A549 (cell line): ENCODE measurements around the gene ZBED4. TPM values are rescaled to one million over a fixed set of nuclear protein-coding genes. Genes with fewer than 3 reads are reported as not detected.

Experiments
- ATAC-seq, 2 experiments: fragments of 200-7000 bp in 1 of 2; fragments of >200 bp in 1 of 2; cut with Nextera tagmentation in 1 of 2; cut with Tn5 transposase in 1 of 2; 3 replicates each; pipeline versions ENCODE4 v1.8.0 to v1.9.1; 2018 to 2020; ENCODE audit warnings: mild to moderate bottlenecking in 1 of 2, moderate library complexity in 1 of 2
- CTCF ChIA-PET: fragments of 300-600 bp; sonication (Branson Sonifier 250); formaldehyde crosslinking; extraction: SDS; loops from one replicate; lab custom pipeline; 2021; ENCODE audit warnings: antibody characterized with exemption, inconsistent platforms; lab: Yijun Ruan, JAX
- POLR2A ChIA-PET: fragments of 350-600 bp; formaldehyde crosslinking; extraction: SDS; loops from one replicate; lab custom pipeline; 2021; ENCODE audit warnings: antibody characterized with exemption, inconsistent platforms; lab: Yijun Ruan, JAX
- DNase-seq, 2 experiments: peaks; one replicate each; pipeline versions ENCODE4 v3.0.0 to v3.0.0-alpha.2; 2011 to 2016; ENCODE audit warnings: low read depth in 1 of 2, low spot score in 1 of 2
- FAIRE-seq: peaks from 2 replicates; lab custom pipeline; 2011; peaks lifted over from hg19 to GRCh38; lab: Jason Lieb, UNC
- H3K27ac ChIP-seq, 2 experiments: fragments of >200 bp; sonication (Bioruptor Twin); formaldehyde crosslinking; 3 replicates each; pipeline ENCODE4 v1.5.1; 2016 to 2017
- H3K4me1 ChIP-seq: fragments of >200 bp; sonication (Bioruptor Twin); formaldehyde crosslinking; 3 replicates; pipeline ENCODE4 v1.6.1; 2016
- H3K4me2 ChIP-seq: fragments of >200 bp; sonication (Bioruptor Twin); formaldehyde crosslinking; 3 replicates; pipeline ENCODE4 v1.6.1; 2016
- H3K4me3 ChIP-seq: fragments of >200 bp; sonication (Bioruptor Twin); formaldehyde crosslinking; 3 replicates; pipeline ENCODE4 v1.5.1; 2016
- H3K9me3 ChIP-seq: fragments of >200 bp; sonication (Bioruptor Twin); formaldehyde crosslinking; 3 replicates; pipeline ENCODE4 v1.6.1; 2016
- BHLHE40 ChIP-seq: IDR thresholded peaks from 2 replicates; pipeline ENCODE4 v1.6.1; 2012; ENCODE audit warnings: low read depth, low read length, inconsistent platforms
- CBX2 ChIP-seq: fragments of 200-600 bp; sonication (generic); IDR thresholded peaks from 2 replicates; pipeline ENCODE4 v1.6.1; 2016; ENCODE audit warnings: low read depth, mild to moderate bottlenecking, borderline replicate concordance
- CBX8 ChIP-seq: fragments of 200-600 bp; sonication (generic); IDR thresholded peaks from 2 replicates; pipeline ENCODE4 v1.6.1; 2016
- CHD2 ChIP-seq: fragments of 150-350 bp; IDR thresholded peaks from 2 replicates; pipeline ENCODE4 v1.6.1; 2014; ENCODE audit warnings: low read length; ENCODE audit not compliant: partially characterized antibody
- CHD4 ChIP-seq: fragments of 200-600 bp; sonication (generic); IDR thresholded peaks from 2 replicates; pipeline ENCODE4 v1.6.1; 2016; ENCODE audit warnings: antibody characterized with exemption, mild to moderate bottlenecking, borderline replicate concordance
- EHF ChIP-seq: fragments of 250-450 bp; sonication (Bioruptor Pico); IDR thresholded peaks from 2 replicates; pipeline ENCODE4 v1.5.0; 2020; ENCODE audit warnings: mild to moderate bottlenecking
- EP300 ChIP-seq, 2 experiments: fragments of >200 bp; sonication (Bioruptor Twin); formaldehyde crosslinking; IDR thresholded peaks; 2 replicates in 1 of 2; 3 replicates in 1 of 2; pipeline ENCODE4 v1.6.1; 2016 to 2017
- FOSL2 ChIP-seq, 2 experiments: fragments of 450-650 bp in 1 of 2; fragments of >200 bp in 1 of 2; sonication (Bioruptor Twin) in 1 of 2; formaldehyde crosslinking; IDR thresholded peaks; 2 replicates each; pipeline versions ENCODE4 v1.5.0 to v1.6.1; 2016 to 2020; ENCODE audit warnings: mild to moderate bottlenecking in 1 of 2, moderate library complexity in 1 of 2
- HOXA7 ChIP-seq: fragments of 250-450 bp; sonication (Bioruptor Pico); IDR thresholded peaks from 2 replicates; pipeline ENCODE4 v1.5.0; 2020; ENCODE audit warnings: mild to moderate bottlenecking, moderate library complexity
- MAZ ChIP-seq: fragments of 150-350 bp; IDR thresholded peaks from 2 replicates; pipeline ENCODE4 v1.6.1; 2014; ENCODE audit warnings: antibody characterized with exemption, low read depth, low read length, borderline replicate concordance
- PHF8 ChIP-seq: fragments of 200-600 bp; sonication (generic); IDR thresholded peaks from 2 replicates; pipeline ENCODE4 v1.6.1; 2016; ENCODE audit warnings: low read depth, mild to moderate bottlenecking, antibody characterized with exemption, moderate library complexity, borderline replicate concordance
- POLR2A ChIP-seq: IDR thresholded peaks from 2 replicates; pipeline ENCODE4 v1.6.1; 2012; ENCODE audit warnings: mild to moderate bottlenecking, low read length
- POLR2AphosphoS2 ChIP-seq: conservative IDR thresholded peaks from 2 replicates; pipeline ENCODE4 v1.6.1; 2012; ENCODE audit warnings: low read length, improper control_type of control experiment, inconsistent platforms
- RCOR1 ChIP-seq: fragments of 150-350 bp; IDR thresholded peaks from 2 replicates; pipeline ENCODE4 v1.6.1; 2014; ENCODE audit warnings: antibody characterized with exemption, low read length, low read depth
- SREBF2 ChIP-seq: fragments of 450-650 bp; IDR thresholded peaks from 2 replicates; pipeline ENCODE4 v1.6.1; 2014; ENCODE audit warnings: mild to moderate bottlenecking, moderate library complexity
- ZSCAN20 ChIP-seq: fragments of 250-450 bp; sonication (Bioruptor Pico); IDR thresholded peaks from 2 replicates; pipeline ENCODE4 v1.8.0; 2022; ENCODE audit warnings: mild to moderate bottlenecking, moderate library complexity
- WGBS: methylation state at CpG from one replicate; pipeline ENCODE4 v1.1.6; 2017; ENCODE audit errors: missing lambda C conversion rate; 5-methylcytosine and 5-hydroxymethylcytosine counted together
- polyA plus RNA-seq, 4 experiments: library from polyadenylated mRNA; depleted of rRNA in 3 of 4; stranded (reverse); fragments of >200 nt; fragmentation: RNase III in 1 of 4; extraction: RNeasy Plus Mini Kit Qiagen cat#74134 plus additional on column Dnase treatment in 1 of 4; gene quantifications; 2 replicates in 3 of 4; 3 replicates in 1 of 4; pipeline ENCODE4 v1.2.3, GENCODE V29; 2011 to 2017
- TF ChIP-seq, protein P1 (sequence below): fragments of 200-600 bp; sonication (generic); IDR thresholded peaks from 2 replicates; pipeline ENCODE4 v1.6.1; 2016; ENCODE audit warnings: antibody characterized with exemption, mild to moderate bottlenecking, moderate library complexity
- TF ChIP-seq, protein P2 (sequence below): fragments of >200 bp; sonication (Bioruptor Twin); formaldehyde crosslinking; IDR thresholded peaks from 3 replicates; pipeline ENCODE4 v1.6.1; 2016
- TF ChIP-seq, protein P3 (sequence below): fragments of >200 bp; sonication (Bioruptor Twin); formaldehyde crosslinking; IDR thresholded peaks from 2 replicates; pipeline ENCODE4 v1.6.1; 2016
- TF ChIP-seq, protein P4 (sequence below): fragments of 150-350 bp; IDR thresholded peaks from 2 replicates; pipeline ENCODE4 v1.6.1; 2014; ENCODE audit warnings: low read depth, mild to moderate bottlenecking, low read length

Gene ZBED4
- polyA plus RNA-seq, 2 of the 4 experiments (the other 2 are of a cell fraction), result 8.6 to 9.5 TPM

DNA sequence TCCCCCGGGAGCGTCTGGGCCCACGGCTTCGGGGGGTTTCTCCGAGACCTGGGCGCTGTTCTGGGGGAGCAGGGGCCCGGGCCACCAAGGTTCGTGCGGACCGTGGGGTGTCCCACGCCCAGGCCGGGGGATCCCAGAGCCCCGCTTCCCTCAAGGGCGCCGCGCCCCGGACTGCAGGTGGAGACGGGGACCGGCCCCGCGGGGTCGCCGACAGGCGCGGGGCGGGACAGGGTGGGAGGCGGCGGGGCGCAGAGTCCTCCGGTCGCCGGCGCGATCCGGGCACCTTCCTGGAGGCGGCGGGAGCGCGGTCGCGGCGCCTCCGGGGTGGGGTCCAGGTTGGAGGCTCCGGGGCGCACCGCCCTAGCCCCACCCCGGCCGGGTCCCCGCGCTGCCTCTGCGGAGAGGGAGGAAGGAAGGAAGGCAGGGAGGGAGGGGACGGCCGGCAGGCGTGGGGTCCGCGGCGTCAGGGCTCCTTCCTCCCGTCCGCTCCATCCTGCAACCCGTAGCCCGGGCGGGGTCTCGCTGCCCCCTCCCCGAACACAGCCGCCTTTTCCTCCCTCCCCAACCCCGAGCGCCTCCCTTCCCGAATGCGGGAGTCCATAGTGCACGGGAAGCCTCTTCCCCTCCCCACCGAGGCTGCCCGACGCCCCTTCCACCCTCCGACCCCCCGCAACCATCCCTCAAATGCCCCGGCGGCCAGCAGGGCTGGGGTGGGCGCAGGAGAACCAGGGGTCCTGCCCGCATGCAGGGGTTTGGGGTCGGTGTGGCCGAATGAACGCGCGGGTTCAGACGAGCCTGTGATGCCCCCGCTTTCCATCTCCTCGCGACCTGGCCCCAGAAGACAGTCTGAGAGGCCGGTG is 4.3 kb upstream of the ZBED4 start:
- WGBS, result 76% methylated on average over 6 of the region's 89 CpGs
- Histone ChIP-seq H3K9me3 (no peaks in the 10 kb centered on the region), H3K4me1 (no peaks in the 10 kb centered on the region), H3K27ac (peak overlapping the region in 1 of 2 experiments; percentile 81; a peak in 3 of 6 replicates), H3K4me2 (peak overlapping the region; percentile 82), H3K4me3 (peak overlapping the region; percentile 45)
- ATAC-seq (no peak), DNase-seq (no peak), FAIRE-seq (no peak)
- TF ChIP-seq FOSL2 (IDR thresholded peaks at IDR 0.05) (no peak), FOSL2 (CRISPR knock-in tag; IDR thresholded peaks at IDR 0.05) (no peak), ZSCAN20 (CRISPR knock-in tag) (no peak), CBX8 (no peak), CHD2 (no peak), BHLHE40 (no peak), EHF (CRISPR knock-in tag) (no peak), POLR2AphosphoS2 (no peak), MAZ (no peak), CBX2 (no peak), HOXA7 (CRISPR knock-in tag) (no peak), CHD4 (no peak), PHF8 (no peak), POLR2A (no peak), SREBF2 (no peak), RCOR1 (no peak), EP300 (IDR thresholded peaks at IDR 0.05) (no peak)
- TF ChIP-seq, protein P1, sequence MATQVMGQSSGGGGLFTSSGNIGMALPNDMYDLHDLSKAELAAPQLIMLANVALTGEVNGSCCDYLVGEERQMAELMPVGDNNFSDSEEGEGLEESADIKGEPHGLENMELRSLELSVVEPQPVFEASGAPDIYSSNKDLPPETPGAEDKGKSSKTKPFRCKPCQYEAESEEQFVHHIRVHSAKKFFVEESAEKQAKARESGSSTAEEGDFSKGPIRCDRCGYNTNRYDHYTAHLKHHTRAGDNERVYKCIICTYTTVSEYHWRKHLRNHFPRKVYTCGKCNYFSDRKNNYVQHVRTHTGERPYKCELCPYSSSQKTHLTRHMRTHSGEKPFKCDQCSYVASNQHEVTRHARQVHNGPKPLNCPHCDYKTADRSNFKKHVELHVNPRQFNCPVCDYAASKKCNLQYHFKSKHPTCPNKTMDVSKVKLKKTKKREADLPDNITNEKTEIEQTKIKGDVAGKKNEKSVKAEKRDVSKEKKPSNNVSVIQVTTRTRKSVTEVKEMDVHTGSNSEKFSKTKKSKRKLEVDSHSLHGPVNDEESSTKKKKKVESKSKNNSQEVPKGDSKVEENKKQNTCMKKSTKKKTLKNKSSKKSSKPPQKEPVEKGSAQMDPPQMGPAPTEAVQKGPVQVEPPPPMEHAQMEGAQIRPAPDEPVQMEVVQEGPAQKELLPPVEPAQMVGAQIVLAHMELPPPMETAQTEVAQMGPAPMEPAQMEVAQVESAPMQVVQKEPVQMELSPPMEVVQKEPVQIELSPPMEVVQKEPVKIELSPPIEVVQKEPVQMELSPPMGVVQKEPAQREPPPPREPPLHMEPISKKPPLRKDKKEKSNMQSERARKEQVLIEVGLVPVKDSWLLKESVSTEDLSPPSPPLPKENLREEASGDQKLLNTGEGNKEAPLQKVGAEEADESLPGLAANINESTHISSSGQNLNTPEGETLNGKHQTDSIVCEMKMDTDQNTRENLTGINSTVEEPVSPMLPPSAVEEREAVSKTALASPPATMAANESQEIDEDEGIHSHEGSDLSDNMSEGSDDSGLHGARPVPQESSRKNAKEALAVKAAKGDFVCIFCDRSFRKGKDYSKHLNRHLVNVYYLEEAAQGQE, result no peak
- TF ChIP-seq, protein P2, sequence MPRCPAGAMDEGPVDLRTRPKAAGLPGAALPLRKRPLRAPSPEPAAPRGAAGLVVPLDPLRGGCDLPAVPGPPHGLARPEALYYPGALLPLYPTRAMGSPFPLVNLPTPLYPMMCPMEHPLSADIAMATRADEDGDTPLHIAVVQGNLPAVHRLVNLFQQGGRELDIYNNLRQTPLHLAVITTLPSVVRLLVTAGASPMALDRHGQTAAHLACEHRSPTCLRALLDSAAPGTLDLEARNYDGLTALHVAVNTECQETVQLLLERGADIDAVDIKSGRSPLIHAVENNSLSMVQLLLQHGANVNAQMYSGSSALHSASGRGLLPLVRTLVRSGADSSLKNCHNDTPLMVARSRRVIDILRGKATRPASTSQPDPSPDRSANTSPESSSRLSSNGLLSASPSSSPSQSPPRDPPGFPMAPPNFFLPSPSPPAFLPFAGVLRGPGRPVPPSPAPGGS, result no peak
- TF ChIP-seq, protein P3, sequence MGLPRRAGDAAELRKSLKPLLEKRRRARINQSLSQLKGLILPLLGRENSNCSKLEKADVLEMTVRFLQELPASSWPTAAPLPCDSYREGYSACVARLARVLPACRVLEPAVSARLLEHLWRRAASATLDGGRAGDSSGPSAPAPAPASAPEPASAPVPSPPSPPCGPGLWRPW, result no peak
- TF ChIP-seq, protein P4, sequence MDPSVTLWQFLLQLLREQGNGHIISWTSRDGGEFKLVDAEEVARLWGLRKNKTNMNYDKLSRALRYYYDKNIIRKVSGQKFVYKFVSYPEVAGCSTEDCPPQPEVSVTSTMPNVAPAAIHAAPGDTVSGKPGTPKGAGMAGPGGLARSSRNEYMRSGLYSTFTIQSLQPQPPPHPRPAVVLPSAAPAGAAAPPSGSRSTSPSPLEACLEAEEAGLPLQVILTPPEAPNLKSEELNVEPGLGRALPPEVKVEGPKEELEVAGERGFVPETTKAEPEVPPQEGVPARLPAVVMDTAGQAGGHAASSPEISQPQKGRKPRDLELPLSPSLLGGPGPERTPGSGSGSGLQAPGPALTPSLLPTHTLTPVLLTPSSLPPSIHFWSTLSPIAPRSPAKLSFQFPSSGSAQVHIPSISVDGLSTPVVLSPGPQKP, result no peak
- CTCF ChIA-PET, result no interaction called here
- POLR2A ChIA-PET, result no interaction called here
